GM19455 (cell line): ENCODE results near the gene POLG2.
"Not testable (repeated sequence)": the region's sequence is repeated elsewhere in the genome, so short reads cannot be mapped to it uniquely, and the experiment has no call there.

ENCODE experiments used
- ATAC-seq: cut with Tn5 transposase; IDR thresholded peaks from one replicate; pipeline ENCODE4 v1.9.1; 2021; ENCODE audit not compliant: unreplicated experiment

POLG2 gene

GRCh38 chr17:64491034-64491860 lies 5.6 kb downstream of the POLG2 start:
- ATAC-seq: no peak

- no peak for ATAC-seq
Observed at GRCh38 chr17:64488301-64488700, 8.6 kb downstream of the POLG2 start.

- no peak for ATAC-seq
Observed at GRCh38 chr17:64484380-64484779, 12.5 kb downstream of the POLG2 start.

GRCh38 chr17:64480951-64481350 lies 15.9 kb downstream of the POLG2 start:
- ATAC-seq: no peak

- no peak for ATAC-seq
Observed at GRCh38 chr17:64477849-64478248, 19.0 kb downstream of the POLG2 start.

- no peak for ATAC-seq
Observed at GRCh38 chr17:64472564-64472963, 24.3 kb downstream of the POLG2 start.

GRCh38 chr17:64471440-64471839 lies 25.4 kb downstream of the POLG2 start:
- ATAC-seq: no peak

- ATAC-seq: no peak
Observed at GRCh38 chr17:64470625-64471024, 26.2 kb downstream of the POLG2 start.

- ATAC-seq: not testable (repeated sequence)
Observed at GRCh38 chr17:64466834-64467233, 30.0 kb downstream of the POLG2 start.

- ATAC-seq: no peak
Observed at GRCh38 chr17:64466019-64466735, 30.7 kb downstream of the POLG2 start.

- ATAC-seq: no peak
Observed at GRCh38 chr17:64461788-64462187, 35.1 kb downstream of the POLG2 start.

GRCh38 chr17:64460955-64461354 lies 35.9 kb downstream of the POLG2 start:
- no peak for ATAC-seq

GRCh38 chr17:64459818-64460217 lies 37.0 kb downstream of the POLG2 start:
- ATAC-seq: not testable (repeated sequence)

- ATAC-seq: no peak
Observed at GRCh38 chr17:64459284-64459747, 37.5 kb downstream of the POLG2 start.

- no peak for ATAC-seq
Observed at GRCh38 chr17:64458756-64459155, 38.1 kb downstream of the POLG2 start.

- no peak for ATAC-seq
Observed at GRCh38 chr17:64457156-64457555, 39.7 kb downstream of the POLG2 start.

- no peak for ATAC-seq
Observed at GRCh38 chr17:64455993-64456885, 40.6 kb downstream of the POLG2 start.

- no peak for ATAC-seq
Observed at GRCh38 chr17:64449545-64449944, 47.3 kb downstream of the POLG2 start.

- ATAC-seq: no peak
Observed at GRCh38 chr17:64448665-64449512, 48.0 kb downstream of the POLG2 start, which contains the start of gene MILR1. MILR1 (plus strand) TSS chr17:64449115; CDS start chr17:64449169, 54 bp downstream.

GRCh38 chr17:64447526-64447925 lies 49.3 kb downstream of the POLG2 start:
- no peak for ATAC-seq
